K562 (cell line): ENCODE results near the gene DGCR2. TPM values are rescaled to one million over a fixed set of nuclear protein-coding genes. Genes with fewer than 3 reads are reported as not detected.

ENCODE experiments used
- ATAC-seq: fragments of 200-7000 bp; cut with Tn5 transposase; 3 replicates; pipeline ENCODE4 v1.9.1; 2020; ENCODE audit warnings: moderate library complexity
- BruUV-seq: library from RNA; stranded (reverse); fragments of 400-500 nt; replicated peaks from 2 replicates; lab custom pipeline; 2021; lab: Mats Ljungman, UMichigan
- CTCF ChIA-PET: fragments of 300-600 bp; formaldehyde crosslinking; extraction: SDS; loops from one replicate; lab custom pipeline; 2021; ENCODE audit warnings: low intra/inter-chr PET ratio; lab: Yijun Ruan, JAX
- POLR2A ChIA-PET: fragments of 300-600, 350-650 bp; sonication (Branson Sonifier 250); formaldehyde crosslinking; extraction: SDS; loops from one replicate; lab custom pipeline; 2021; ENCODE audit warnings: antibody characterized with exemption, inconsistent platforms; lab: Yijun Ruan, JAX
- DNase-seq, 4 experiments: peaks; one replicate each; pipeline versions ENCODE4 v3.0.0 to v3.0.0-alpha.2; 2011 to 2018; ENCODE audit warnings: low spot score in 3 of 4, mixed read lengths in 3 of 4; ENCODE audit errors: extremely low read depth in 1 of 4
- FAIRE-seq: peaks from 2 replicates; lab custom pipeline; 2011; peaks lifted over from hg19 to GRCh38; lab: Jason Lieb, UNC
- H2AFZ ChIP-seq: 2 replicates; pipeline ENCODE4 v1.6.0; 2011; ENCODE audit warnings: low read depth, low read length, control low read depth, inconsistent platforms
- H3K27ac ChIP-seq: fragments of 200-600 bp; 3 replicates; pipeline ENCODE4 v1.8.0; 2011; ENCODE audit warnings: low read depth, mild to moderate bottlenecking, control low read depth, inconsistent platforms, low read length, moderate library complexity, mixed read lengths; ENCODE audit errors: extremely low read depth
- H3K27me3 ChIP-seq, 2 experiments: fragments of 300-600 bp in 1 of 2; 2 replicates in 1 of 2; 3 replicates in 1 of 2; pipeline versions ENCODE4 v1.6.0 to v1.8.0; 2011; ENCODE audit warnings: inconsistent platforms in 2 of 2, low read length in 2 of 2, mild to moderate bottlenecking in 1 of 2, mixed read lengths in 1 of 2, moderate library complexity in 1 of 2; ENCODE audit not compliant: control insufficient read depth in 2 of 2, insufficient read depth in 2 of 2
- H3K36me3 ChIP-seq: fragments of 300-600 bp; 3 replicates; pipeline ENCODE4 v1.8.0; 2011; ENCODE audit warnings: mild to moderate bottlenecking, low read length, inconsistent platforms; ENCODE audit not compliant: control insufficient read depth, insufficient read depth
- H3K4me1 ChIP-seq, 2 experiments: fragments of 200-600 bp in 1 of 2; replicated peaks in 1 of 2; 2 replicates in 1 of 2; 3 replicates in 1 of 2; pipeline versions ENCODE4 v1.5.1 to v1.8.0; 2011; ENCODE audit warnings: inconsistent platforms in 2 of 2, low read length in 2 of 2, mild to moderate bottlenecking in 1 of 2, mixed read lengths in 1 of 2, moderate library complexity in 1 of 2; ENCODE audit not compliant: control insufficient read depth in 2 of 2, insufficient read depth in 2 of 2
- H3K4me2 ChIP-seq: 2 replicates; pipeline ENCODE4 v1.6.1; 2011; ENCODE audit warnings: low read length, control low read depth, inconsistent platforms, mixed read lengths; ENCODE audit not compliant: insufficient read depth
- H3K4me3 ChIP-seq: fragments of 200-600 bp; sonication (generic), shearing (Covaris generic); 2 replicates; pipeline ENCODE4 v1.5.1; 2016; ENCODE audit warnings: control low read depth, inconsistent platforms
- H3K79me2 ChIP-seq: fragments of 200-600 bp; 3 replicates; pipeline ENCODE4 v1.8.0; 2011; ENCODE audit warnings: low read length, inconsistent platforms; ENCODE audit not compliant: control insufficient read depth, insufficient read depth
- H3K9ac ChIP-seq, 2 experiments: 2 replicates each; pipeline versions ENCODE4 v1.6.0 to v1.6.1; 2011; ENCODE audit warnings: low read depth in 2 of 2, low read length in 2 of 2, control low read depth in 1 of 2, inconsistent platforms in 1 of 2, mild to moderate bottlenecking in 1 of 2, mixed read lengths in 1 of 2; ENCODE audit not compliant: insufficient read depth in 1 of 2
- H3K9me1 ChIP-seq: one replicate; pipeline ENCODE4 v1.6.0; 2011; ENCODE audit warnings: inconsistent platforms, mild to moderate bottlenecking, low read length, moderate library complexity; ENCODE audit not compliant: control insufficient read depth, insufficient read depth
- H3K9me3 ChIP-seq: replicated peaks from 2 replicates; pipeline ENCODE4 v1.5.1; 2011; ENCODE audit warnings: low read depth, low read length, inconsistent platforms; ENCODE audit not compliant: control insufficient read depth, insufficient read depth
- H4K20me1 ChIP-seq: replicated peaks from 2 replicates; pipeline ENCODE4 v1.6.1; 2011; ENCODE audit warnings: low read length, inconsistent platforms, mixed read lengths; ENCODE audit not compliant: control insufficient read depth, insufficient read depth
- E2F4 ChIP-seq: sonication (generic); formaldehyde crosslinking; IDR thresholded peaks from 2 replicates; pipeline ENCODE4 v1.8.0; 2022; ENCODE audit warnings: mild to moderate bottlenecking, low read depth, missing genetic modification reagents
- POLR2G ChIP-seq: fragments of 200-400 bp; formaldehyde crosslinking; IDR thresholded peaks from 2 replicates; pipeline ENCODE4 v1.6.1; 2017; ENCODE audit warnings: low read depth, mild to moderate bottlenecking, antibody characterized with exemption, low read length, moderate library complexity
- RBFOX2 ChIP-seq: fragments of 200-400 bp; formaldehyde crosslinking; IDR thresholded peaks from 2 replicates; pipeline ENCODE4 v1.6.1; 2017; ENCODE audit warnings: low read depth, mild to moderate bottlenecking, low read length, moderate library complexity
- ZKSCAN3 ChIP-seq: fragments of 250-450 bp; sonication (Bioruptor Pico); IDR thresholded peaks from 2 replicates; pipeline ENCODE4 v1.4.0; 2020
- WGBS: fragments of 100-300 bp; shearing (Covaris generic); methylation state at CpG from one replicate; pipeline ENCODE4 v1.1.6; 2016; ENCODE audit warnings: low coverage, mixed read lengths; ENCODE audit not compliant: insufficient coverage; ENCODE audit errors: missing lambda C conversion rate; 5-methylcytosine and 5-hydroxymethylcytosine counted together
- in situ Hi-C: fragments of 300-500 bp; cut with MboI; formaldehyde crosslinking; loops from 4 replicates; pipeline ENCODE4 v1.15.0; 2018; ENCODE audit warnings: inconsistent platforms, mixed read lengths
- intact Hi-C: fragments of 100-400 bp; cut with micrococcal nuclease; formaldehyde crosslinking; loops from 2 replicates; pipeline ENCODE4 v1.14.2; 2022
- polyA plus RNA-seq, 8 experiments: library from polyadenylated mRNA; depleted of rRNA in 4 of 8; stranded (reverse) in 5 of 8; unstranded in 3 of 8; fragments of >200 nt; fragmentation: Nextera tagmentation in 2 of 8; fragmentation: Illumina TruSeq in 1 of 8; extraction: Ambion mirVana in 2 of 8; extraction: Trizol in 1 of 8; gene quantifications; 2 replicates each; pipeline versions ENCODE4 v1.2.1 to v1.2.3, GENCODE V29; 2011 to 2014; ENCODE audit warnings: inconsistent platforms in 1 of 8, missing spikeins in 1 of 8
- total RNA-seq, 7 experiments: library from RNA; depleted of rRNA in 6 of 7; stranded (reverse); fragments of >200 nt in 6 of 7; fragmentation: Illumina TruSeq in 2 of 7; extraction: Trizol in 2 of 7; gene quantifications; 2 replicates each; pipeline versions ENCODE4 v1.2.1 to v1.2.3, GENCODE V29; 2011 to 2021; ENCODE audit warnings: low replicate concordance in 1 of 7

Gene DGCR2
- total and polyA plus RNA-seq, 9 of the 15 experiments (the other 6 are each of a cell fraction or from before 2014, with no cell fraction given), result 0.69 to 101 (median 56.4) TPM

- peaks cover 8% of the 10 kb centered on the region for H3K9me1 ChIP-seq
- intact Hi-C loops, result loop anchor here (10.0 kb wide), 1 partner anchor 64 kb away; no protein-coding TSS in a partner anchor
- H3K9me3 ChIP-seq, result no peaks in the 10 kb centered on the region
- CTCF ChIA-PET, result no interaction called here
- H2AFZ ChIP-seq, result no peak overlapping the region
- peaks cover 85% of the 10 kb centered on the region for H3K36me3 ChIP-seq
- H3K27ac ChIP-seq, result no peak overlapping the region
- no peaks in the 10 kb centered on the region for H3K27me3 ChIP-seq
- H4K20me1 ChIP-seq, result no peaks in the 10 kb centered on the region
- POLR2A ChIA-PET, result interaction anchor here (0.6 to 3.4 kb wide), 7 partner anchors 11 to 574 kb away, joined by 3 to 17 read pairs (median 4); partner anchors contain the start of gene DGCR2
- H3K4me3 ChIP-seq, result no peak overlapping the region
- H3K4me1 ChIP-seq, result peaks cover 4 to 32% of the 10 kb centered on the region in 2 experiments; a peak in 4 of 5 replicates
- 91% methylated on average over 9 of the region's 9 CpGs for WGBS
- DNase-seq, result no peak
- no peak for FAIRE-seq
- no peak for ATAC-seq
- in situ Hi-C loops, result no loop called here
- no TSS peak for BruUV-seq
- peaks cover 10% of the 10 kb centered on the region for H3K79me2 ChIP-seq
- no peak overlapping the region for H3K4me2 ChIP-seq
- H3K9ac ChIP-seq, result peak overlapping the region in 1 of 2 experiments; percentile 12; a peak in 1 of 4 replicates
- TF ChIP-seq POLR2G, result peak; percentile 63; the same call in 1 of the 2 replicates
- TF ChIP-seq E2F4 (CRISPR knock-in tag), result 0 out of 2 replicates have a peak, but pooled peaks have one; percentile 44
- TF ChIP-seq ZKSCAN3, result no peak
- TF ChIP-seq RBFOX2, result peak; percentile 37
These were observed 16.8 kb upstream of the DGCR2 start for GRCh38 chr22:19139001-19139356.
